T-helper 1 cell (primary cell): ENCODE data around the gene LCN1.
"Not testable (repeated sequence)": the region's sequence is repeated elsewhere in the genome, so short reads cannot be mapped to it uniquely, and the experiment has no call there.

Source experiments
- DNase-seq, 5 donors: peaks; one replicate each; pipeline ENCODE4 v3.0.0-alpha.2; 2012 to 2020

LCN1 gene

DNA sequence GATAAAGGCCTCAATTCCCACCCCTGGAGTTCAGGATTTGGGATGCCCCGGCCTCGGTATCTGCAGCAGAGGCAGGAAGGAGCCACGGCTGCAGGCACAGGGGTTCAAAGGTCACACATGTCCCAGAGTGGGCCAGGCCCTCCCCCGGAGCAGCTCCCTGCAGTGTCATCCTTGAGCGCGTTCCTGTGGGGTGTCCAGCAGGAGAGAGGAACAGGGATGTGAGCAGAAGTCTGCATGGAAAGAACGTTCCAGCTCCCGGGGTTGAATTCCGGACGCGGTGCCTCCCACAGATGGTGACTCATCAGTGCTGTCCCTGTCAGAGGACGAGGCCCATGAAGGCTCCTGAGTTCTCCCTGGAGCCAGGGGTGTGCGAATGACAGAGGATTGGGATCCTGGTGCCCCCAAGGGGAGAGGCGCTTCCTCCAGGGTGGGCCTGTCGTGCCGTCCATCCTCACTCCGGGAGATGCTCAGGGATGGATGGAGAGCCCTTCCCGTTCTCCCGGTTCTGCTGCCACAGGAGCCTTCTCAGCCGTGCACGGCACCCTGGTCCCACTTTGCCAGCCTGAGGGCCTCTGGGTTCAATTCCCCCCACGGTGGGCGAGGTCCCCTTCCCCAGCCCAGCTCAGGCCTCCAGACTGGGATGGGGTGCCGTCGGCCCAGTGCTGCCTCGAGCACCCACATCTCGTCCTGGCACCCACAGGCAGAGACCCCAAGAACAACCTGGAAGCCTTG lies 3.1 kb downstream of the LCN1 start:
- DNase-seq = no peak

DNA sequence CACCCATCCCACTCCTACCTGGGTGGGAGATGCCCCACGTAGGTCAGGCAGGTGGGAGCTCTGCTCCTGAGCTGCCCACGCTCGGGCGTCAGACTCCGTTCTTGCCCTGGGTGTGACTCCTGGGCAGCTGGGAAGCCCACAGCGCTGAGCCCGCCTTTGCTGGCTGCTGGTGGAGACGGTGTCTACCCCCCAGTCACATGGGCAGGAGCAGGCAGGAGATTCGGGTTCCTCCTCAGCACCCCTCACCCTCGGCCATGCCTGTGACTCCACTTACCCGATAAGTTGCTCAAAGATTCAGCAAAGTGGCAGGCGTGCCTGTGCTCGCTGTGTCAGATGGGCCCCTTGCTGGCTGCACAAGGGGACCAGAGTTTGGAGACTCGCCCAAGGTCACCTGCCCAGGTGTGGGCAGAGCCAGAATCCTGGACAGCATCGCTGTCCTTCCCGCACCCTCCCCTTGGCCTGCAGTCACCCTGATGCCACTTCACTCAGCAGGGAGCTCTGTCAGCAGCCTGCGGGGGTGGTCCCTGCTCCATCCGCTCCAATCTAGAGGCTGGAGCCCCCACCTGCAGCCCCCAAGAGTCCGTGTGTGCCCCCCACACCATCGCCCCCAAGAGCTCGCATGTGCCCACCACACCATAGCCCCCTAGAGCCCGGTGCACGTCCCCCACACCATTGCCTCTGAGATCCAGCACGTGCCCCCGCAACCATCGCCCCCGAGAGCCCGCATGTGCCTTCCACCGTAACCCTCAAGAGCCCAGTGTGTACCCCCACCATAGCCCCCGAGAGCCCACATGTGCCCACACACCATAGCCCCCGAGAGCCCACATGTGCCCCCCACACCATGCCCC lies 4.2 kb downstream of the LCN1 start:
- no peak for DNase-seq

DNA sequence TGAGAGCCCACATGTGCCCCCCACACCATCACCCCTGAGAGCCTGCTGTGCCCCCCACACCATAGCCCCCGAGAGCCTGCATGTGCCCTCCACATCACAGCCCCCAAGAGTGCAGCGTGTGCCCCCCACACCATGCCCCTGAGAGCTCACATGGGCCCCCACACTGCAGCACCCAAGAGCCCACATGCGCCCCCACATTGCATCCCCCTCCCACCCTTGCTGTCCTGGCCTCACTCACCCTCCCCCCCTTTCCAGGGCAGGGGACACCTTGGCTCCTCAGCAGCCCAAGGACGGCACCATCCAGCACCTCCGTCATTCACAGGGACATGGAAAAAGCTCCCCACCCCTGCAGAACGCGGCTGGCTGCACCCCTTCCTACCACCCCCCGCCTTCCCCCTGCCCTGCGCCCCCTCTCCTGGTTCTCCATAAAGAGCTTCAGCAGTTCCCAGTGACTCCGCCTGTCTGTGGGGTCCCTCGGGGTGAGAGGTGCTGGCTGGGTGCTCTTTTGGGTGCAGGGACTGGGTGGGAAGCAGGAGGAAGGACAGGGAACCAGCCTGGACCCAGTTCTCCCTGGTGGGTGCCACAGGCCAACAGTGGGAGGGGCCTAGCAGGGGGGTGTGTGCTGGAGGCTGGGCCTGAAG lies 5.0 kb downstream of the LCN1 start:
- DNase-seq = no peak

DNA sequence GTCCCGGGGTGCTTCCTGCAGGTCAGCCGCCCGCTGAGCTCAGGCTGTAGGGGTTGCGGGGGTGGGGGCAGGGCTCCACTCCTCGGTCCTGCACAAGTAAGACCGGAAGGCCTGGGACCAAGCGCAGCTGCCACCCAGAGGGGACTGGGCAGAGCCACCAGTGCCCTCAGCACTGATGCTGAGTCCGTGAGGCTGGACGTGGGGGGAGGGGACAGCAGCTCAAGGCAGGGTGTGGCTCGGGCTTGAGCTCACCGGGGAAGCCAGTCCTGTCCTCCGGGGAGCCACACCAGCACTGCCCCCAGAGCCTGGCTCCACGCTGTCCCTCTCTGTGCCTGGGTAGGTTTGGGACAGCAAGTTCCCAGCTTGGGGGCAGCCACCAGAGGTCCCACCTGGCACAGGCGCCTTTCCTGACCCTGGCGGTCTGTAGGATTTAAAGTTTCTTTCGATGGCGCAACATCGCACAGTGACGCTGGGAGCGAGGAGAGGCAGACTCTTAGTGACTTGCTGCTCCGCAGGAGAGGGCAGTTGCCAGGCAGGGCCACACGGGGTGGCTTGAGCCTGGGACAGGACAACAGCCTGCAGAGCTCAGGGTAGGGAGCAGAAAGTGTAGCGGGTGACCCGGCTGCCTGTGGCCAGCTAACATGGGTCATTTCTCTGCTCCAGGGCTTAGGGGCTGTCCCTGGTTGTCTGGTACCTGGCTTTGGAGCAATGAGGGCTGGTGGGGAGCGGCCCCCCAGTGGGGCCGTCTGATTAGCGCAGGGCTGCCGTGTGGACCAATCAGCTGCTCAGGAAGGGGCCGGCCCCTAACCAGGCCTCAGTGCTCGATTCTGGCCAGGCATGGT lies 5.7 kb downstream of the LCN1 start:
- DNase-seq = no peak

DNA sequence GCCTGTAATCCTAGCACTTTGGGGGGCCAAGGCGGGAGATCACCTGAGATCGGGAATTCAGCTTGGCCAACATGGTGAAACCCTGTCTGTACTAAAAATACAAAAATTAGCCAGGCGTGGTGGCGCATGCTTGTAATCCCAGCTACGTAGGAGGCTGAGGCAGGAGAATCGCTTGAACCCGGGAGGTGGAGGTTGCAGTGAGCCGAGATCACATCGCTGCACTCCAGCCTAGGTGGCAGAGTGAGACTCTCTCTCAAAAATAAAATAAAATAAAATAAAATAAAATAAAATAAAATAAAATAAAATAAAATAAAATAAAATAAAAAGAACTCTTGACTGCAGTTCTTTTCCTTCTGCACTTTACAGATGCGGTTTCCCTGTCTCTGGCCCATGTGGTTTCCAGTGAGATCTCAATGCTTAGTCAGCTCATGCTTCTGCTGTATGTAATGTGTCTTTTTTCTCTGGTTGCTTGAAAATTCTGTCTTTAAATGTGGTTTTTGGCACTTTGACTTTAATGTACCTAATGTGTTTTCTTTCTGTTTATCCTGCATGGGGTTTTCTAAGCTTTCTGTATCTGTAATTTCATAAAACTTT lies 7.7 kb downstream of the LCN1 start:
- DNase-seq = not testable (repeated sequence)

DNA sequence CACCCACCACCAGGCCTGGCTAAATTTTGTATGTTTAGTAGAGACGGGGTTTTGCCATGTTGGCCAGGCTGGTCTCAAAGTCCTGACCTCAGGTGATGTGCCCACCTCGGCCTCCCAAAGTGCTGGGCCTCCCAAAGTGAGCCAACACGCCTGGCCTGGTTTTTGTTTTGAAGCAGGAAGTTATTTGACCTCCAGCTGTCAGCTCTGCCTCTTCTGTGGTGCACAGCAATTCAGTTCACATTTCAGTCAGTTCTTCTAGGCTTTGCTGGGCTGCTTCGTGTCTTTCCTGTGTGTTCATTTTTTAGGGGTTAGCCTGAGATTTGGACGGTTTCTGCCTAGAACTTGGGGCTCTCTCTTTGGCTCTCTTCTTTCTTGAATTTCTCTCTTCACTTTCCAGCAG lies 8.9 kb downstream of the LCN1 start:
- no peak for DNase-seq

DNA sequence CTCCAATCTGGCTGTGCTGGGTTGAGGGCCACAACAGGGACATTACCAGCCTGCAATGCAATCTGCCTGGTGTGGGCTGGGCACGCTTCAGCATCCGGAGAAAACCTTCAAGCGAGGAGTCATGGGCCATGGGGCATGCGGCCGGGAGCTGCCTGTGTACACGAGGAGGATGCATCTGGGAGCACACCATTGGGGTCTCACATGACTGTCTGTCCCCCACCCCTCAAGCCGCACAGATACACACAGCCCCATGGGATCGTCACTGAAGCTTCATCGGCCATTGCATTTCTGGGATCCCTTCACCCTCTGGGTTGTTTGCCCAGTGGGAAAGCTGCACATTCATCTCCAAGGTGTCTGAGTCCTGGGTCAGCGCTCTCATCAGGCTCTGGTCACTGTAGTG lies 9.9 kb downstream of the LCN1 start:
- DNase-seq = no peak

DNA sequence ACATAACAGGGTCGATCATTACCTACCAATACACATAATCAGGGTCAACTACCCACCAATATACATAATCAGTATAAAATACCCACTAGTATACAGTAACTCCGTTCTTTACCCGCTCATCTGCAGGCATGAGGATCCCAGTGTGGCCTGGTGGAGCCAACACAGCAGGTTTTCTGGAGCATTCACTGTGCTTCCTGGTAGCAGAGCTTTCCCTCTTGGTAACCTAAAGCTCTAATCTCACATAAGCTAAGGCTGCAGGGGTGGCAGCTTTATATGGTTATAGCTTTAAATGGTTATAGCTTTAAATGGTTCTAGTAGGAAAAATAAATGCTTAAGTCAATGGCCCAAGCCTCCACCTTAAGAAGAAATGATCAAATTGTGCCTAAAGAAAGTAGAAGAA lies 11.9 kb downstream of the LCN1 start:
- no peak for DNase-seq

DNA sequence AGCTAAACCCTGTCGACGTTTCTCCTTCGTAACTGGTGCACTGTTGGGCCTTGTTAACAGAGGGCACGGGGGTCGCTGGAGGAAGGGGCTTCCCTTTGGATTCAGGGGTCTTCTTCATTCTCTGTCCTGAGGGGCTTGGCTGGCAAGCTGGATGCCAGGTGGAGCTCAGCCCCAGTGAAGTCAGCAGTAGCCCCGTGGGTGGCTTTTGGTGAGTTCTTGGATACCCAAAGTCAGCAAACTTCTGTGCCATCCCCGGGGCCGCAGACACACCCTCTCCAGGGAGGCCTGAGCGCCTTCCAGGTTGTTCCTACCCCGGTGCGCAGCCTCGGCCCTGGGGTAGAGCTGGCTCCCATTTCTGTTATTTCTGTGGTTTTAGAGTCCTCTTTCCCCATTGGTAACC lies 12.4 kb downstream of the LCN1 start:
- DNase-seq = no peak

DNA sequence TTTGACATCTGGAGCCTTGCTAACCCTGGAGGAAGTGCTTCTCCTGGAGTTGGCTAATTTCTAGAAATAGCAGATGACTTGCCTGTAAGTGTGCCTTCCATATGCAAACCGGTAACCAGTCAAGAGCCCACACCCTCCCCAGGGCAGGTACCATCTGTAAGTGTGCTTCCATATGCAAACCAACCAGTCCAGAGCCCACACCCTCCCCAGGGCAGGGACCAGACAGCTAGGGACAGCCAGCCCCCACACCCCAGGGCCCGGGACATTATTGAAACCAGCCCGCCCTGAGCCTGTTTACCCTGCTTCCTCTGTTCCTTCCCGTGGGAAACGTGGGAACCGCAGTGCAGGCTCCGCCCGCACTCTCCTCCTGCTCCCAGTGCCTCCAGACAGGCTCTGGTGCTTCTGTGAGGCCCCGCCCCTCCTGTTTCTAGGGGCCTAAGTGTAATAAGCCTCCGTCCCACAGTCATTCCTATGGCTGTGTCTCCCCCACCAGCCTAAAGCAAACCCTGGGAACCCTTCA lies 13.0 kb downstream of the LCN1 start:
- not testable (repeated sequence) for DNase-seq

DNA sequence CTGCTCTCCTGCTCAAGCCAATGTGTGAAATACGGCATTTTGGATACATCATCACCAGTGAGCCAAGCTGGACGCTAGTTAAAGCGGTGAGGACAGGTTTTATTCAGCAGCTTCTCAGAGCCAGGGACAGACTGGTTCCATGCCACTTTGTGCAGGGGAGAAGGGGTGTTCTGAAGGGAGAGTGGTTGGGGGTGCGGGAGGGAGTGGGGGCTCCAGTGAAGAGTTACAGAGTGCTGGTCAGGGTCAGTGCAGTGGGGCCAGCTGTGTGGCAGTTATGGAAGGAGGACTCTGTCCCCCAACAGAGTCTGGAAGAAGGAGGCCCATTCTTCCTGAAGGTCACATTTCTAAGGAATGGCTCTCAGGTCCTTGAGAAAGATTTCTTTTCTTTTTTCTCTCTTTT lies 13.6 kb downstream of the LCN1 start:
- not testable (repeated sequence) for DNase-seq

DNA sequence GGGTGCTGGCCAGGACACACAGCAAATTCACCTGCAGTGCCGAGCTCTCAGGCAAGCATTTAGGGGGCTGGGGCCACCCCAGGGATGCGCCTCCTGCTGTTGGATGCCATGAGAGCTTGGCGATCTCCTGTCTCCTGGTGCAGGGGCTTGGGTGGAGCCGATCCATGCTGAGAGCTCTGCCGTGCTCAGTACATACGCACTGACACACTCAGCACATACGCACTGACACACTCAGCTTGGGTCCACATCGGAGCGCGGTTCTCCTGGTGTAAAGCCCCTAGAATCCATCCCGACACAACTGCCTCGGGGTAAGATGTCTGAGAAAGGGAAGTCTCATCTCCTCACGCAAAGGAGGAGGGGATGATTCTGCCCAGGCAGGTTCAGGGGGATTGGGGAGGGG lies 14.4 kb downstream of the LCN1 start:
- not testable (repeated sequence) for DNase-seq

DNA sequence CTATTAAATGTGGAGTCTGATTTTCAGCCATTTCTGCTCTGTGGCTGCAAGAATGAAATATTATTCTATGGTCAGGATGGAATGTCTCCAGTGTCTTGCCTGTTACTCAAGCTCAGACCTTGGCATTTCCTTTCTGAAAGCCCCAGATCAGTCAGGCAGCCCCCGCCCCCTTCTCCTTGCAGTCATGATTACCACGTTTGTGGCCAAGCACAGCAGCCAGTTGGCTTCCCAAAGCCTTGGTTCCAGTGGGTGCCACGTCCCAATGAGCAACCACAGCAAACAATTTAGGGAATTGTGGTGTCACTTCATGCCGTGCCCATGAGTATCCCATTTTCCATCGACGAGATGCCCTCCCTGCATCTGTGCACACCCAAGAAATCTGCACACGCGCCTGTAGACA lies 15.0 kb downstream of the LCN1 start:
- DNase-seq = no peak

DNA sequence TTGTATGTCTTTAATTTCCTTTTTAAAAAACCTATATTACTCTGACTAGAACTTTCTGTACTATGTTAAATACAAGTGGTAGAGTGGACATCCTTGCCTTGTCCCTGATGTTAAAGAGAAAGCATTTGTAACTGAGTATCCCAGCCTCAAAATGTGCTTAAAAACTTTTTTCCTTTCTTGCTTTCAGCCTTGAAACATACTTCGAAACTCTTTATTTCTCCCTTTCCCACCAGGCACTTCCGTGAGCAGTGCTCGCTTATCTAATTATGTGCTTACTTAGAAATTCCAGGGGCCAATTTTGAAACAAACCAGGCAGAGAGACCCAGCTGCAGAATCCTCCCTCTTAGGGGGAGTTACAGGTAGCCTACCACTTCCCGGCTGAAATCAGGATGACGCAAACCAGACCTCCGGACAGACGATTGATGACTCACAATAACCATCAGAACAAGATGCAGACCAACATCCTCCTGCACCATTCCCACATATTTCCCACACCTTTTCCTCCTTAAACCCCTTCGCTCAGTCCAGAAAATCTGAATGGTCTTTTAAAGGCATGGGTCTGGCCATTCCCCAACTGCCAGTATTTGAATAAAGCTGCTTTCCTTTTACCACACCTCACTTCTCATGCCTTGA lies 22.1 kb downstream of the LCN1 start:
- not testable (repeated sequence) for DNase-seq

DNA sequence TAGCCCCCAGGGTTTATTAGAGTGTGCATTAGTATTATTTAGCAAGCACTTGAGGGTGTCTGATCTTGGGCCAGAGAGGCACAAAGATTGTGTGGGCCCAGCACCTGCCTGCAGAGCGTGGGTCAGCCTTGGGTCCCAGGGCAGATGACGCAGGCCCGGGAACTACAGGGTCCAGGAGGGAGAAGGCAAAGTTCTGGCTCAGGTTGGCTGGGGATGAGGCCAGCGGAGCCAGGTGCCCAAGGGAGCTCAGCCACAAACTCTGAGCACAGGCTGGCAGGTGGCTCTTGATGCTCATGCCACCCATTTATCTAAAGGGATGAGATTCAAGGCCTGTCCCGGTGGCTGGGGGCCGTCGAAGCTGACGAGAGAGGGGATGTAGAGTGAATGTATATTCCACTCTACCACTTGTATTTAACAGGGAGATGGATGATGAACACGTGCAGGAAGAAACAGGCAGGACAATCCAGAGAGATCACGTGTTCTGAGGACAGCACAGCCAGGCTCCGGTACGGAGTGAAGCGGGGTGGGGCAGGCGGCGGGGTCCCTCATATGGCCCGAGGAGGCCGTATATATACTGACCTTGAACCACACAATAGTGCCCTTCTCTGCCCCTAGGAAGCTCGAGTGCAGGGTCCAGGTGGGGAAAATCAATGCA lies 23.9 kb downstream of the LCN1 start:
- no peak for DNase-seq

DNA sequence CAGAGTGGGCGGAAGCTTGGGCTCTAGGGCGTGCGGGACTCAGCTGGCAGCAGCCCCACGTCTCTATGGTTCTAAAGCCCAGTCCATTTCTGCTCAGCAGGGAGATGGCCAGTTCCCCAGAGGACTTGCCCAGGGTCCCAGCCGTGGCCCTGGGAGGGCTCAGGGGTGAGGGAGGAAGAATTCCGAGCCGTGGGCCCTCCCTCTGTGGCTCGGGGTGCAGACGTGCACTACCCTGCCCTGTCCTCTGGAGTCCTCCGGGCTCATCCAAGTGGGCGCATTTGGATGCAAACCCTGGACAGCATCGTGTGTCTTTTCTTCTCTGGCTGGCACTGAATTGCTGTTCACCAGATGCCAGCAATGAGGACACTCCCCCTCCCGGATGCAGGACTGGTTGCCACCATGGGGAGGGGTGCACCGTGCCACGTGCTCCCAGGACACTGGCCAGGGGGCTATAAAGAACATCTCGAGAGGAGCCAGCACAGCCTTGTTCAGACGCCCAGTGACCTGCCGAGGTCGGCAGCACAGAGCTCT lies 24.5 kb downstream of the LCN1 start, which contains the start of gene OBP2A:
Gene OBP2A (plus strand): TSS at position 481 of the 531 bp plus-strand sequence. CDS start 55 bp downstream, outside the sequence.
- not testable (repeated sequence) for DNase-seq

DNA sequence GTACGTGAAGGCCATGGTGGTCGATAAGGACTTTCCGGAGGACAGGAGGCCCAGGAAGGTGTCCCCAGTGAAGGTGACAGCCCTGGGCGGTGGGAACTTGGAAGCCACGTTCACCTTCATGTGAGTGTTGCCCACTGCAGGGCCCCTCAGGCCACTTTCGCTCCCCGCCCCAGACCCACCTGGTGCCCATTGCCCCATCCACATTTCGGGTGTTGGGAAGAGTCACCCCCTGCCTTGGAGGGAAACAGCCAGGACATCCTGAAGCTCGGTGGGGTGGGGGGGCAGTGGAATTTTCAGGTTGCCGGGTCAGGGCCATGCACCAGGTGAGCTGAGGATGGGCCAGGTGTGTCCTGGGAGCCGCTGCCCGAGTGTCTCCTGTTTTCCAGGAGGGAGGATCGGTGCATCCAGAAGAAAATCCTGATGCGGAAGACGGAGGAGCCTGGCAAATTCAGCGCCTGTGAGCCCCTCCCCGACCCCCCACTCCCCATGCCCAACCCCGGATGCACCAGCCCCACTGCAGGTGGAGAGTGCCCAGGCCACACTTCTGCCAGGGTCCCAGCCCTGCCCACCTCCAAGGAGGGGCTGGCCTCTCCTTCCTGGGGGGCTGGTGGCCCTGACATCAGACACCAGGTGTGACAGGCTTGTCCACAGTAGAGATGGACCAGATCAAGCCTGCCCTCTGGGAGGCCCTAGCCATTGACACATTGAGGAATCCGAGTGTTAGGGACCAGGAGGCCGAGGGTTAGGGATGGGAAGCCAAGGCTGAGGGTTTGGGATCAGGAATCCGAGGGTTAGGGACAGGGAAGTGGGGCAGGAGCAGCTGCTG lies 25.8 kb downstream of the LCN1 start:
- DNase-seq = not testable (repeated sequence)

DNA sequence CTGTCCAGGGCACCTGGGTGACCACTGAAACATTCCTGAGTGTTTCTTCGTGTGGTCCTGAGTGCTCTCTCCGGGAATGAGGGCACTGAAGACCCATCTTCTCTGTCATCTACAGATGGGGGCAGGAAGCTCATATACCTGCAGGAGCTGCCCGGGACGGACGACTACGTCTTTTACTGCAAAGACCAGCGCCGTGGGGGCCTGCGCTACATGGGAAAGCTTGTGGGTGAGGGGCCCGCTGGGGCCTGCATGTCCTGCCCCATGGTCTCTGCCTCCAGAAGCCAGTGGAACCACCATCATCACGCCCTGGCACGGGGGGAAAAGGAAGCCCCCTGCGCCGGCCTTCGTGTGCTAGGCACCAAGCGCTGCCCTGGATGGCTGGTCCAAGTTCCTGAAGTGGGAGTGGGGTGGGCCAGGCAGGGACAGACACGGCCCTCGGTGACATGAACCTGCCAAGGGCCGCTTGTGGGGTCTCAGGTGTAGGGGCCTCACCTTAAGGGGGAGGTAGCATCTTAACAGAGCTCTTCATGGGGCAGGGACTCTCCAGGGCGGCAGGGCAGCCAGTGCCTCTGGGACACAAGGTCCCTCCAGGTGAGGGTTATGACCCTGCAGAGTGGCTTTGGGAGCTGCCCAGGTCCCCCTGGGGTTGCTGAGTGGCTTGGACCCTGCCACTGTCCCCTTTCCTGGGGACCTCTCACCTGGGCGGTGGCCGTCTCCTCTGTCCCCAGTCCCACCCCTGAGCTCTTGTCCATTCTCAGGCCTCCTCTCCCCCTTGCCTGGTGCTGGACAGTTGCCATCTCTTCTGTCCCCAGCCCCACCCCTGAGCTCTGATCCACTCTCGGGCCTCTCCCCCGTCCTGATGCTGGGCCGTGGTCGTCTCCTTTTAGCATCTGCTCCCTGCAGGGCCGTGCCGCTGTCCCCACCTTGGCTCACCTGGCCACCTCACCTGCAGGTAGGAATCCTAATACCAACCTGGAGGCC lies 26.8 kb downstream of the LCN1 start:
- no peak for DNase-seq
